Measurements from ENCODE around the gene PLAAT4. TPM values are rescaled to one million over a fixed set of nuclear protein-coding genes. Genes with fewer than 3 reads are reported as not detected.

PLAAT4 gene
- total and polyA plus RNA-seq, 2 of the 13 experiments (the other 11 are each of a cell fraction or from before 2014, with no cell fraction given), result 0.71 to 1.00 TPM

DNA sequence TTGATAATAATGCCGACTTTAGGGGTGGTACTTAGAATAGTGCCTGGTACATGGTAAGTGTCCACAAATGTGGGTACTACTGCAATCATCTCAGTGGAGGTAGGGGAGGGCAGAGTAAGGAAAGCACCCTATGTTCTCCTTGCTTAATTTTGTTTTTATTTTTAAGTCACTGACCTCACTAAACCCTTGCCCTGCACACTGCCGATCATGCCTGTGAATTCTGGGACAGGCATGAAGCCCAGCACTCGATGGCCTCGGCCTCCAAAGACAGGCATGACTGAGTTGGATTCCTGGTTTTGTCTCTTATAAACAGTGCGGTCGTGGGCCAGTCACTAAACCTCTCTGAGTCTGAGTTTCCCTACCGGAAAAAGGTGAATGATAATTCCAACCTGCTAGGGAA lies 23.8 kb upstream of the PLAAT4 start:
- no peak for ATAC-seq
- WGBS (ENCODE audit: low lambda C conversion rate), result 31% methylated on average over 7 of the region's 7 CpGs
- ChIA-PET POLR2A (no interaction called here), CTCF (ENCODE audit: low intra/inter-chr PET ratio, low total read pairs) (no interaction called here)
- Histone ChIP-seq H3K79me2 (ENCODE audit: insufficient read depth, low read length) (no peaks in the 10 kb centered on the region), H3K27ac (ENCODE audit: extremely low read length, insufficient read depth, low read length) (no peak overlapping the region), H3K4me1 (ENCODE audit: insufficient read depth, low read length) (no peaks in the 10 kb centered on the region), H3K9ac (ENCODE audit: insufficient read depth, low read depth, low read length) (no peak overlapping the region), H3K4me3 (replicated peaks in 1 of 3; ENCODE audit: insufficient read depth in 1 of 3, low read depth in 2 of 3, low read length in 3 of 3) (no peak overlapping the region), H3K9me3 (ENCODE audit: low read length) (no peaks in the 10 kb centered on the region), H3K36me3 (replicated peaks in 1 of 2; ENCODE audit: control insufficient read depth in 1 of 2, insufficient read depth in 2 of 2, low read length in 2 of 2) (no peaks in the 10 kb centered on the region), H3K4me2 (ENCODE audit: low read depth, low read length) (no peak overlapping the region), H2AFZ (ENCODE audit: low read length) (no peak overlapping the region), H4K20me1 (ENCODE audit: insufficient read depth, low read length) (no peaks in the 10 kb centered on the region), H3K27me3 (ENCODE audit: control insufficient read depth in 1 of 2, insufficient read depth in 2 of 2, low read length in 2 of 2) (peaks cover 4 to 26% of the 10 kb centered on the region in 2 experiments; a peak in 4 of 5 replicates)
- no peak for DNase-seq (ENCODE audit: low spot score)
- intact Hi-C loops (cut with micrococcal nuclease; ENCODE audit: unreplicated experiment) (no loop called here), in situ Hi-C loops (cut with HindIII; ENCODE audit: extremely low pct_ligation_motif_present, low pct_unique_long_range_greater_than_20kb) (no loop called here)
- no peak for FAIRE-seq
- TF ChIP-seq ZNF12 (CRISPR knock-in tag; IDR thresholded peaks at IDR 0.05), result no peak
- TF ChIP-seq ZNF607 (CRISPR knock-in tag; IDR thresholded peaks at IDR 0.05; ENCODE audit: borderline replicate concordance), result no peak
- no peak for TF ChIP-seq HCFC1 (IDR thresholded peaks at IDR 0.05; ENCODE audit: low read depth, low read length)
- no peak for TF ChIP-seq RORA (CRISPR knock-in tag; IDR thresholded peaks at IDR 0.05)
- no peak for TF ChIP-seq ZNF460 (CRISPR knock-in tag; IDR thresholded peaks at IDR 0.05; ENCODE audit: borderline replicate concordance)
- TF ChIP-seq ZFY (CRISPR knock-in tag; IDR thresholded peaks at IDR 0.05), result no peak
- no peak for TF ChIP-seq ZFP41 (CRISPR knock-in tag; IDR thresholded peaks at IDR 0.05; ENCODE audit: borderline replicate concordance)
- TF ChIP-seq, protein P1, sequence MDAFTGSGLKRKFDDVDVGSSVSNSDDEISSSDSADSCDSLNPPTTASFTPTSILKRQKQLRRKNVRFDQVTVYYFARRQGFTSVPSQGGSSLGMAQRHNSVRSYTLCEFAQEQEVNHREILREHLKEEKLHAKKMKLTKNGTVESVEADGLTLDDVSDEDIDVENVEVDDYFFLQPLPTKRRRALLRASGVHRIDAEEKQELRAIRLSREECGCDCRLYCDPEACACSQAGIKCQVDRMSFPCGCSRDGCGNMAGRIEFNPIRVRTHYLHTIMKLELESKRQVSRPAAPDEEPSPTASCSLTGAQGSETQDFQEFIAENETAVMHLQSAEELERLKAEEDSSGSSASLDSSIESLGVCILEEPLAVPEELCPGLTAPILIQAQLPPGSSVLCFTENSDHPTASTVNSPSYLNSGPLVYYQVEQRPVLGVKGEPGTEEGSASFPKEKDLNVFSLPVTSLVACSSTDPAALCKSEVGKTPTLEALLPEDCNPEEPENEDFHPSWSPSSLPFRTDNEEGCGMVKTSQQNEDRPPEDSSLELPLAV (CRISPR knock-in tag; conservative IDR thresholded peaks at IDR 0.05; ENCODE audit: low read depth), result no peak
- no peak for TF ChIP-seq KDM4B (CRISPR knock-in tag; IDR thresholded peaks at IDR 0.05)
- TF ChIP-seq CHD4 (IDR thresholded peaks at IDR 0.05; ENCODE audit: borderline replicate concordance, low read length), result no peak
- TF ChIP-seq ZNF577 (CRISPR knock-in tag; IDR thresholded peaks at IDR 0.05; ENCODE audit: borderline replicate concordance, low read depth), result no peak
- TF ChIP-seq GABPB1 (CRISPR knock-in tag; IDR thresholded peaks at IDR 0.05), result no peak
- no peak for TF ChIP-seq CBX5 (CRISPR knock-in tag; IDR thresholded peaks at IDR 0.05; ENCODE audit: borderline replicate concordance)
- TF ChIP-seq SALL2 (CRISPR knock-in tag; IDR thresholded peaks at IDR 0.05), result no peak
- TF ChIP-seq YEATS4 (CRISPR knock-in tag; IDR thresholded peaks at IDR 0.05; ENCODE audit: borderline replicate concordance), result no peak
- no peak for TF ChIP-seq ZNF510 (CRISPR knock-in tag; IDR thresholded peaks at IDR 0.05; ENCODE audit: low read depth)
- TF ChIP-seq, protein P2, sequence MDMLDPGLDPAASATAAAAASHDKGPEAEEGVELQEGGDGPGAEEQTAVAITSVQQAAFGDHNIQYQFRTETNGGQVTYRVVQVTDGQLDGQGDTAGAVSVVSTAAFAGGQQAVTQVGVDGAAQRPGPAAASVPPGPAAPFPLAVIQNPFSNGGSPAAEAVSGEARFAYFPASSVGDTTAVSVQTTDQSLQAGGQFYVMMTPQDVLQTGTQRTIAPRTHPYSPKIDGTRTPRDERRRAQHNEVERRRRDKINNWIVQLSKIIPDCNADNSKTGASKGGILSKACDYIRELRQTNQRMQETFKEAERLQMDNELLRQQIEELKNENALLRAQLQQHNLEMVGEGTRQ (IDR thresholded peaks at IDR 0.05; ENCODE audit: low read depth, low read length), result no peak
- TF ChIP-seq, protein P2 (CRISPR knock-in tag; IDR thresholded peaks at IDR 0.05; ENCODE audit: borderline replicate concordance), result no peak
- no peak for TF ChIP-seq MED8 (CRISPR knock-in tag; IDR thresholded peaks at IDR 0.05; ENCODE audit: insufficient replicate concordance)
- BruUV-seq (replicated peaks), result no TSS peak
